B cell (primary cell): Measurements from ENCODE around the gene PAMR1. TPM values are rescaled to one million over a fixed set of nuclear protein-coding genes. Genes with fewer than 3 reads are reported as not detected.
"Not testable (repeated sequence)": the region's sequence is repeated elsewhere in the genome, so short reads cannot be mapped to it uniquely, and the experiment has no call there.

Experiments used
- ATAC-seq: fragments of 200-7000 bp; cut with Tn5 transposase; one replicate; pipeline ENCODE4 v1.10.0; 2021; ENCODE audit warnings: low read depth, mild to moderate bottlenecking, moderate number of reproducible peaks, moderate library complexity
- CTCF ChIA-PET: fragments of 350-600 bp; sonication (Branson Sonifier 250); formaldehyde crosslinking; loops from one replicate; lab custom pipeline; 2021; ENCODE audit warnings: antibody characterized with exemption, inconsistent platforms; lab: Charles Lee
- POLR2A ChIA-PET: fragments of 350-600 bp; sonication (Branson Sonifier 250); formaldehyde crosslinking; loops from one replicate; lab custom pipeline; 2021; ENCODE audit warnings: antibody characterized with exemption; lab: Charles Lee
- DNase-seq: peaks from one replicate; pipeline ENCODE4 v3.0.0; 2013
- H2AFZ ChIP-seq: 2 replicates; pipeline ENCODE4 v1.6.1; 2012; ENCODE audit warnings: mild to moderate bottlenecking, low read depth, low read length; ENCODE audit not compliant: insufficient read depth, poor library complexity, severe bottlenecking
- H3K27ac ChIP-seq, 2 donors: 1 replicate in 1 of 2; 2 replicates in 1 of 2; pipeline ENCODE4 v1.5.1; 2012 to 2013; ENCODE audit warnings: low read length in 2 of 2, mild to moderate bottlenecking in 2 of 2, moderate library complexity in 1 of 2
- H3K27me3 ChIP-seq, 4 experiments: fragments of 200-600 bp in 1 of 4; sonication (generic) in 1 of 4; replicated peaks in 1 of 4; 1 replicate in 2 of 4; 2 replicates in 2 of 4; pipeline versions ENCODE4 v1.6.1 to v1.7.0; 2013 to 2016; ENCODE audit warnings: low read length in 3 of 4, mild to moderate bottlenecking in 2 of 4, mixed read lengths in 1 of 4, moderate library complexity in 1 of 4; ENCODE audit not compliant: insufficient read depth in 4 of 4, control insufficient read depth in 3 of 4; ENCODE audit errors: control extremely low read depth in 1 of 4
- H3K36me3 ChIP-seq, 2 experiments: replicated peaks in 1 of 2; 1 replicate in 1 of 2; 2 replicates in 1 of 2; pipeline versions ENCODE4 v1.6.1 to v1.7.1; 2013; ENCODE audit warnings: low read length in 1 of 2; ENCODE audit not compliant: insufficient read depth in 2 of 2, control insufficient read depth in 1 of 2; ENCODE audit errors: control extremely low read depth in 1 of 2, extremely low read depth in 1 of 2
- H3K4me1 ChIP-seq, 2 donors: fragments of 200-600 bp in 1 of 2; sonication (generic) in 1 of 2; 1 replicate in 1 of 2; 2 replicates in 1 of 2; pipeline versions ENCODE4 v1.5.1 to v1.6.1; 2013 to 2017; ENCODE audit warnings: low read length in 2 of 2; ENCODE audit not compliant: control insufficient read depth in 2 of 2, insufficient read depth in 2 of 2
- H3K4me2 ChIP-seq: replicated peaks from 2 replicates; pipeline ENCODE3; 2012; ENCODE audit warnings: mild to moderate bottlenecking, low read depth, low read length; ENCODE audit not compliant: poor library complexity, severe bottlenecking
- H3K4me3 ChIP-seq, 5 experiments: fragments of 200-600 bp in 1 of 5; sonication (generic) in 1 of 5; 1 replicate in 3 of 5; 2 replicates in 2 of 5; pipeline versions ENCODE4 v1.5.1 to v1.7.0; 2011 to 2016; ENCODE audit warnings: low read length in 4 of 5, mild to moderate bottlenecking in 4 of 5, low read depth in 2 of 5, control low read depth in 1 of 5, moderate library complexity in 1 of 5; ENCODE audit not compliant: insufficient read depth in 1 of 5; ENCODE audit errors: control extremely low read depth in 1 of 5, extremely low read depth in 1 of 5
- H3K79me2 ChIP-seq: fragments of 200-600 bp; sonication (generic); one replicate; pipeline ENCODE4 v1.6.0; 2016; ENCODE audit warnings: low read length; ENCODE audit not compliant: control insufficient read depth, insufficient read depth
- H3K9ac ChIP-seq: fragments of 200-600 bp; sonication (generic); 2 replicates; pipeline ENCODE4 v1.6.1; 2017; ENCODE audit warnings: mild to moderate bottlenecking, low read length, moderate library complexity
- H3K9me3 ChIP-seq, 3 donors: one replicate each; pipeline versions ENCODE4 v1.6.1 to v1.7.1; 2013; ENCODE audit warnings: low read length in 2 of 3; ENCODE audit not compliant: control insufficient read depth in 2 of 3, insufficient read depth in 1 of 3; ENCODE audit errors: control extremely low read depth in 1 of 3
- H4K20me1 ChIP-seq: 2 replicates; pipeline ENCODE4 v1.6.0; 2012; ENCODE audit warnings: mild to moderate bottlenecking, low read length; ENCODE audit not compliant: insufficient read depth, control insufficient read depth, poor library complexity, severe bottlenecking
- H3K27ac Mint-ChIP-seq: one replicate; pipeline ENCODE4 v1.8.0; 2021; ENCODE audit warnings: mixed read lengths
- H3K27me3 Mint-ChIP-seq: one replicate; pipeline ENCODE4 v1.8.0; 2021; ENCODE audit warnings: mixed read lengths
- H3K4me1 Mint-ChIP-seq: one replicate; pipeline ENCODE4 v1.8.0; 2021; ENCODE audit warnings: mixed read lengths
- H3K4me3 Mint-ChIP-seq: one replicate; pipeline ENCODE4 v1.8.0; 2021; ENCODE audit warnings: mixed read lengths
- H3K9me3 Mint-ChIP-seq: one replicate; pipeline ENCODE4 v1.8.0; 2022; ENCODE audit warnings: mixed read lengths; ENCODE audit not compliant: insufficient read depth
- CTCF ChIP-seq: fragments of 200-600 bp; IDR thresholded peaks from one replicate; pipeline ENCODE4 v1.8.0; 2022; ENCODE audit warnings: antibody characterized with exemption, mild to moderate bottlenecking
- EZH2 ChIP-seq: IDR thresholded peaks from 2 replicates; pipeline ENCODE4 v1.6.1; 2012; ENCODE audit warnings: borderline replicate concordance, low read depth, mild to moderate bottlenecking, moderate library complexity, low read length; ENCODE audit not compliant: insufficient read depth, poor library complexity, severe bottlenecking
- WGBS: methylation state at CpG from one replicate; pipeline ENCODE4 v1.1.5; 2013; ENCODE audit warnings: missing lambda C conversion rate; ENCODE audit not compliant: insufficient coverage; 5-methylcytosine and 5-hydroxymethylcytosine counted together
- intact Hi-C: fragments of 100-400 bp; cut with micrococcal nuclease; formaldehyde crosslinking; loops from one replicate; pipeline ENCODE4 v1.10.0; 2022
- polyA plus RNA-seq: library from polyadenylated mRNA; depleted of rRNA; stranded (reverse); fragments of >200 nt; gene quantifications from 2 replicates; pipeline ENCODE4 v1.2.3, GENCODE V29; 2012
- total RNA-seq, 2 donors: library from RNA; stranded (reverse); fragments of 120-200 nt in 1 of 2; gene quantifications; 1 replicate in 1 of 2; 2 replicates in 1 of 2; pipeline versions ENCODE4 v1.2.3 to v1.2.4, GENCODE V29; 2013 to 2022

The PAMR1 gene
- total and polyA plus RNA-seq, 2 donors (not counting 1 experiment from before 2014, with no cell fraction given): not detected

- 68% methylated on average over 3 of the region's 5 CpGs for WGBS
- Histone ChIP-seq H3K27ac (no peak overlapping the region), H3K9me3 (no peaks in the 10 kb centered on the region), H3K4me2 (no peak overlapping the region), H3K79me2 (no peaks in the 10 kb centered on the region), H3K27me3 (peaks cover 0 to 48% (median 20%) of the 10 kb centered on the region in 4 experiments), H3K9ac (no peak overlapping the region), H4K20me1 (no peaks in the 10 kb centered on the region), H3K4me3 (no peak overlapping the region), H2AFZ (no peak overlapping the region), H3K4me1 (peaks cover 0 to 3% of the 10 kb centered on the region in 2 donors), H3K36me3 (no peaks in the 10 kb centered on the region)
- DNase-seq: no peak
- no peak overlapping the region for H3K4me3 Mint-ChIP-seq
- H3K9me3 Mint-ChIP-seq: no peaks in the 10 kb centered on the region
- CTCF ChIA-PET: no interaction called here
- TF ChIP-seq EZH2 (no peak), CTCF (no peak)
- H3K27me3 Mint-ChIP-seq: peaks cover 65% of the 10 kb centered on the region
- ATAC-seq: no peak
- POLR2A ChIA-PET: no interaction called here
- intact Hi-C loops: no loop called here
- no peak overlapping the region for H3K27ac Mint-ChIP-seq
- H3K4me1 Mint-ChIP-seq: no peaks in the 10 kb centered on the region
Observed at GRCh38 chr11:35523861-35524260, 1.6 kb downstream of the PAMR1 start.

- Histone ChIP-seq H3K79me2 (no peaks in the 10 kb centered on the region), H3K36me3 (no peaks in the 10 kb centered on the region), H3K27ac (no peak overlapping the region), H3K9me3 (no peaks in the 10 kb centered on the region), H3K4me2 (no peak overlapping the region), H3K4me3 (no peak overlapping the region), H2AFZ (no peak overlapping the region), H3K9ac (no peak overlapping the region), H4K20me1 (no peaks in the 10 kb centered on the region), H3K4me1 (peaks cover 0 to 3% of the 10 kb centered on the region in 2 donors), H3K27me3 (peaks cover 0 to 48% (median 20%) of the 10 kb centered on the region in 4 experiments)
- ATAC-seq: no peak
- Mint-ChIP-seq H3K9me3 (no peaks in the 10 kb centered on the region), H3K27me3 (peaks cover 62% of the 10 kb centered on the region), H3K4me1 (no peaks in the 10 kb centered on the region), H3K27ac (no peak overlapping the region), H3K4me3 (no peak overlapping the region)
- intact Hi-C loops: no loop called here
- no peak for DNase-seq
- WGBS: 67% methylated on average over 4 of the region's 7 CpGs
- no peak for TF ChIP-seq CTCF
- no peak for TF ChIP-seq EZH2
- ChIA-PET CTCF (no interaction called here), POLR2A (no interaction called here)
Observed at GRCh38 chr11:35523331-35523768, 2.1 kb downstream of the PAMR1 start.

- peaks cover 54% of the 10 kb centered on the region for H3K27me3 Mint-ChIP-seq
- H3K4me2 ChIP-seq, H3K9ac ChIP-seq, H3K9me3 ChIP-seq, H3K9me3 Mint-ChIP-seq, H3K27ac Mint-ChIP-seq, CTCF ChIA-PET, H3K4me1 Mint-ChIP-seq, H3K36me3 ChIP-seq, ATAC-seq, H3K4me3 ChIP-seq, POLR2A ChIA-PET, H3K27ac ChIP-seq, H3K4me1 ChIP-seq, H3K4me3 Mint-ChIP-seq, DNase-seq, intact Hi-C loops, H3K79me2 ChIP-seq, H2AFZ ChIP-seq, H4K20me1 ChIP-seq: not testable (repeated sequence)
- 93% methylated on average over 5 of the region's 5 CpGs for WGBS
- H3K27me3 ChIP-seq: peaks cover 0 to 39% (median 18%) of the 10 kb centered on the region in 4 experiments
Observed at GRCh38 chr11:35522091-35522490, 3.3 kb downstream of the PAMR1 start.
